GM19238 (cell line): Measurements from ENCODE around the gene PIK3C2B.

Source experiments
- DNase-seq: peaks from one replicate; pipeline ENCODE4 v3.0.0; 2011; ENCODE audit warnings: low spot score; ENCODE audit not compliant: insufficient read length

PIK3C2B gene

DNA sequence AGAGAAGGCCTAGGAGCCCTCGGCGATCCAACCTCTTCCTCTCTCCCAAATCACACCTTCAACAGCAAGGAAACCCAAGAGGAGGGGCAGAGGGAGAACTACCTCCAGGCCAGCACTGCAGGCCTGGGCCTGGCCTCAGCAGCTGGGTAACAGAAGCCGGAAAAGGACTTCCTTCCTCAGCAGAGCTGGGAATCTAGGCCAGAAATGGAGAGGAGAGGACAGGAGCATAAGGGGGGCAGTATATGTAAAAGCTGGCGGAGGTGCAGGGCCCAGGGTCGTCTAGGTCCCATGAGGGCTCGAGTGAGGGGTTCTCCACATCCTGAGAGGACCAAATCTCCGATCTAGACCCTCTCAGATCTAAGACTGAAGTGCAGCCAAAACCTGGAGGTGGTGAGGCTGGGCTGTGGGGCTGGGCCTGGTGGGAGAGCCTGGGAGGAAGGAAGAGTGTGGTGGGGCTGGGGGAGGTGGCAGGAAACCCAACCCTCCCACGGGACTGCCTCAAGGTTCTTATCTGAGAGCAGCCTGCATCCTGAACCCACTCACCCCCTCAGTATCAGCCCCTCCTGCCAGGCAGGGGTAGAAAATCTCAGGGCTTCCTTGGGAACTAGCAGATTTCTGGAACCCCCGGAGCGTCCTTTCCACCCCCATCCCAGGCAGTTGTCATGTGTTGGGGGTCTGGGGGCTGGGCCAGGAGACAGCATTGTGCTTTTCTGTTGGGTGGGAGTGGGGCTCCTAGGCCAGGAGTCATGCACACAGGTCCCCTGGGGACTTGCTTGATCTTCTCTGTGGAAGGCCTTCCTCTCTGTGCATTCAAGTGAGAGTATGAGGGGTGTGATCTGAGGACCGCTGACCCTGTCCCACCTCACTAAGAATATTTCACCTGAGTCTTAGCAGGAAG, 33.0 kb downstream of the PIK3C2B start:
- peak; percentile 56 for DNase-seq

DNA sequence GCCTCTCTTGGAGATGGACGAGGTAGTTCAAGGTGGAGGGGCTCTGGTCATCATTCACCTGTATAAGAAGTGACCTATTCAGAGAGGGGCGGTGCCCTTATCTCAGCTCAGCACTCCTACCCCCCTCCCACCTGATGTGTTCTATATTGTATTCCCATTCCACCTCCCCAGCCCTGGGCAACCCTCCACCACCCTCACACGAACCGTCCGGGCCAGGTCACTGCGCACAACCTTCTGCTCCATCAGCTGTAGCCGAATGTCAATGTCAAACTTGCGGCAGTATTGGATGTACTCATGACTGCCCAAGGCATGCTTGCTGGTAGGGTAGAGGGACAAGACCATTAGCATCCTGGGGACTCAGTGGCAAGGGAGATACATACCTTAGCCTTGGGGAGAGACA, 34.3 kb downstream of the PIK3C2B start:
- no peak for DNase-seq

DNA sequence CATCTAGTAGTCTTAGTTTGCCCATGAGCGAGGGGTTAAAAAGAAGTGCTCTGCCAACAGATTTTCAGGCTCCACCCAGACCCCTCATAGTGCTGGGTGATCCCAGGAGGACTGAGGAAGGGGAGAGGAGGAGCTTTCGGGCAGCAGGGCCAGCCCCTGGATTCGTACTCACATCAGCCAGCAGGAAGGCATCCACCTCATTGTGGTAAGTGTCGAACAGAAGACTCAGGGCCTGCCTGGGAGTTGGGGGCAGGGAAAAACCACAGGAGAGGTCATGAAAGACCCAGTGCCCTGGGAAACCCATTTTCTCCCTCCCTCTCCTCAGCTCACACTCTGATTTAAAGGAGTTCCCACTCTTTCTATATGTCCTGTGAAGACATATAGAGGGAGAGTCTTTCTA, 34.9 kb downstream of the PIK3C2B start:
- DNase-seq = no peak

DNA sequence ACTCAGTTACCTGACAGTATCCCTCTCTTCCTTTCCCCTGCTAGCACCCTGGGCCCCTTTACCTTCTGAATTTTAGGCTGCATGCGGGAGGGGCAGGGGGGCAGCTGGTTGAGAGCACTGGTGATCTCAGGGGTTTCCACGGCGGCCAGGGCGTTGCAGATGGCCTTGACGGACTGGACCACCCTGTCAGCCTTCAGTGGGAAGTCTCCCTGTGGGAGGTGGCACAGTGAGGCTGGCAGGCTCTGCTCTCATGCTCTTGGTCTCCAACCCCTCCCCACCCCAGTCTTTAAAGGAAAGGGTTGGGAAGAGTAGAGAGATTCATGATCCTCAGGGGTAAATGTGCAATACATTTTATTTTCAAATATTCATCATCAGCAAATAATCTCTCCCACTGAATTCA, 36.9 kb downstream of the PIK3C2B start:
- no peak for DNase-seq

GRCh38 chr1:204456826-204457442, 37.7 kb downstream of the PIK3C2B start:
- no peak for DNase-seq

GRCh38 chr1:204455831-204456145, 38.8 kb downstream of the PIK3C2B start:
- no peak for DNase-seq

DNA sequence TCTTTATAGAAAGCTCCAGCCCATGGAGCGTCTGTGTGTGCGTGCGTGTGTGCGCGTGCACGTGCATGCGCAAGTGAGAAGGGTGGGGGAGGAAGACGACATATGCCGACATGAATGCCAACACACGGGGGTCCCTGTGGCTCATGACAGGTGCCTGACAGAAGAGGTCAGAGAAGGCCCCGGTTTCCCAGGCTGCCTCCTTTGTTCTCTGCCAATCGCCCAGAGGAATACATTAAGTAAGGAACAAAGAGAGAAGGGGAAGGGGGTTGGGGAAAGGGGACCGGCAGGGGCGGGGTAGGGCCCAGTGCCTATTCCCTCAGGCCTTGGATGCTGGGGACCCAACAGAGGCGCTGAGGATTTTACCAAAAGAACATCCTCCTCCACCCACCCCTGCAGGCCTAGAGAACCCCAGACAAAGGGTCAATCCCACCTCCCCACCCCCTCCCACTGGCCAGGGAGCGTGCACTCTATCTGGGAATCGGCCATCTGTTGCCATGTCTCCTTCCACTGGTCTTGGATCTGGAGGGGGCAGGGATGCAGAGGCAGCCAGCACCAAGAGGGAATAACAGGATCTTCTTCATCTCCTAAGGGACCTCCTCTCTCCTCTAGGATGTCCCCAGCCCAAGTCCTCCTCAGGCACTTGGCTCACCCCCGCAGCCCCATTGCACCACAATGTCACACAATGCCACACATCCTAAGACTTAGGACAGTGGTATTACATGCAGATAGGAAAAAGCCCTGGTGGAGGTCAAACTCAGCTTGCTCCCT, 39.4 kb downstream of the PIK3C2B start:
- DNase-seq = no peak

DNA sequence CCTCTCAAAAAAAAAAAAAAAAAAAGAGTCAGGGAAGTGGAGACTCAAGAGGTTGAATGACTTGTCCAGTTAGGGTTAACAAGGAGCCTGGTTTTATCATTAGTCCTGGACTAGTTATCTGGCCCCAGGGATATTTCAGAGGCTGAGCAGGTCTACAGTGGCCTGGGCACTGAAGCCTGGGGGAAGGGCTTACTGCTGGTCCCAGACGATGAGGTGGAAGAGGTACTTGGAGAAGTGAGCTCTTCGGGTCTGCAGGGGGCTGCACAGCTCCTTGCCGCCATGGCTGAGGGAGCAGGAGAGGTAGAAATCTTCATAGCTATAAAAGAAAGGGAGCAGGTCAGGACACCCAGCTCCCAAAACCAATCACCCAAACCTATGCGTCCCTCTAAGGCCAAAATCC, 40.1 kb downstream of the PIK3C2B start:
- no peak for DNase-seq

- DNase-seq = peak; percentile 71
Measured at GRCh38 chr1:204453141-204453772, 41.3 kb downstream of the PIK3C2B start.

GRCh38 chr1:204451352-204452124, 43.1 kb downstream of the PIK3C2B start:
- DNase-seq = no peak

DNA sequence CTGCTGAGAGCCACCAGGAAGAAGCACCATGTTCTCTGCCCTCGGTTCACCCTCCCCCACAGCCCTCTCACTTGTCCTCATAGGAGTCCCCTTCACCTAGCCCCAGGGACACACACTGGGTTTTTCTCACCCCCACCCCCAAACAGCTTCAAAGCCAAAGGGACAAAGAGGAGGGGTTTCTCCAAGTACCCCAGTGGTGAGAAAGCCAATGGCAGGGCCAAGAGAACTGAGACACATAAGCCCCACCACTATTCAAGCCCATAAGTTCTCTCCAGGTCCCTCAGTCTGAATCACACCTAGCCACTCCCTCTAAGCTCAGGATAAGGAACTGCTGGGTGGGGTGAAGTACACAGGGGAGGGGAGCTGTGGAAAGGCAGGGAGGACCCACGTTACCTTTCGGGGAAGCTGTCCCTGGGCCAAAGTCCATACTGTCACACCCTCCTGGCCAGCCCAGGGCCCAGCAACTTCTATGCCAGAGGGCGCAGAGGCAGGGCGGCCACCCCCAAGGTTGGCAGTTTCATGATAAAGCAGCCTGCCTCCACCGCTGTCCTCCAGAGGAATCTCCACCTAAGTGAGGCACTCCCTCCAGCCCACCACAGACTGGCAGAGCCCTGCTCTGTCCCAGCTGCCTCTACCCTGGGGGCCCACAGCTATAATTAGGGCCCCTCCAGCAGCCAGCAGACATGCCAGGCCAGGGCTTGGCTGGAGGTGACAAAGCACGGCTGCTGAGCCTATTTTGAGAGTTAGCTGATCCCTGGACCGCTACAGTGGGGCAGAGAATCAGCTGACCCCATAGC, 43.9 kb downstream of the PIK3C2B start:
- DNase-seq = no peak

GRCh38 chr1:204449678-204450280, 44.8 kb downstream of the PIK3C2B start:
- DNase-seq = no peak

DNA sequence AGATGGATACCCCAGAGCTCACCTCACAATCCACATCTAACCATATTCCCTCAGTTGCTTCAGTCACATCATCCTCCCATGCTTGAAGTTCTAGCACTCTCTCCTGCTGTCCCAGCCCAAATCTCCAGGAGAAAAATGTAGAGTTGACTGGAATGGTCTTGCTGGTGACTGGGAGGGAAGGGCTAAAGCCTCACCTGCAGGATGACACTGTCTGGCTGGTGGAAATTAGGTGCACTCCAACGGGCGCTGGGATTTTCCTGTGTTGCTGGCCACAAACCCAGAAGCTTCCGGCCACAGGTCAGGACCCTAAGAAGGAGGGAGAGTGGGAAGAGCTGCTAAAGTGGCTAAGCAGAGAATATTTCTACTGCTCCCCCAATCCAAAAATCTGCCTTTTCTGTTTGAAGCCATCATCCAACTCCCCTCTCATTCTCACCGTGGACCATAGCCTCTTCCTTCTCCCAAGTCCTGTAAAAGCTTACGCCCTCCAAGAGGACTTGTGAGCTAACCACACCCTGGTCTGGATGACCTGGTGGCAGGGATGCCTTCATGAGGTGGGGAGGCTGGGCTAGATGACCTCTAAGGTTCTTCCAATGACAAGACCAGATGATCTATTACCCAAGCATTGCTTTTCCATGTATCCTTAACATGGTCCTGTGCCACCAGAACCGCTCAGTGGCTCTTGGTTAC, 45.5 kb downstream of the PIK3C2B start:
- DNase-seq = no peak

- no peak for DNase-seq
Measured at GRCh38 chr1:204448344-204448964, 46.2 kb downstream of the PIK3C2B start.

GRCh38 chr1:204447736-204448135, 46.9 kb downstream of the PIK3C2B start:
- DNase-seq = no peak

DNA sequence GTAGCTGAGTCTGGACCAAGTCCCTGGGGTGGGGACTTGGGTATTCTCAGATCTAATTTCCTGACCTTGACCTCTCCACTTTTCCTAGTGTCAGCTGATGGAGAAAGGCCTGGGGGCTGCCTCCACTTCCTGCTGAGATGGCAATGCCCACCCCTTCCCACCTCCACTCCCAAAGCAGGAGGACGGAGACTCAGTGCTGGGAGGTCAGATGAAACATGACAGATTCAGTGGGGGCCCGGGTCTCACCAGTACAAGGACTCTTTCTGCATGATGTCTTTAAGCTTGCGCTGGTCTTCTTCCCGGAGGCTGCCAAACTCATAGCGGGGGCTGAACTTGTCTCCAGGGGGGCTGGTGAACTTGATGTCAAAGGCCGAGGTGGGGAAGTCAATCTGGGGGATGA, 47.4 kb downstream of the PIK3C2B start:
- no peak for DNase-seq

DNA sequence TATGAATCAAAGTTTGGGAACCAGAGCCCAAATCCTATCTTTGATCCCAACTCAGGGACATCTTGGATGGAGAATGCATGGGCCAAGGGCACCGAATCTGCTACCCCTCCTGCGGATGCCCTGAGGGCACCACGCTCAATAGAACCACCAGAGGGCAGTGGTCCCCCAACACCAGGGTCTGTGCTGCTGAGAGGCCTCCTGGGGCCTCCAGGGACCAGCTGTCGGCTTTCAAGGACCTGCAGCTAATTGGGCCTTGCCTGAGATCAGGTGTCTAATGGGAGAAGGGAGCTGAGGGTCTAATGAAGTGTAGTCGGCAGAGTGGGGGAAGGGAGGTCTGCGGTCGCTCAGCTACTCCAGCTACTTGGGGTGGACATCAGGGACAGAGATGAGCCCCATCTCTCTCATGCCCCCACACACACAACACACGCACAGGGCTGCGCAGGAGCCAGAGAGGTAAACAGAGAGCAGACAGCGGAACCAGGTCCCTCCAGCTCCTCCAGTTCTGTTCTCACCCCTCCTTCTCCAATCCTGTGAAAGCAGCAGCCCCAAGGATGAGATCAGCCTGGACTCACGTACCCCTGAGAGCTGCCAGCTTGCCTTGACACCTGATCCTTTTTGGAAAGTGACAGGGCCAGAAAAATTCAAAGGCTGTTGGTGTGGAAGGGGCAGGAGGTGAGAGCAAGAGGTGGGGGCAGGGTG, 48.0 kb downstream of the PIK3C2B start:
- peak; percentile 87 for DNase-seq

DNA sequence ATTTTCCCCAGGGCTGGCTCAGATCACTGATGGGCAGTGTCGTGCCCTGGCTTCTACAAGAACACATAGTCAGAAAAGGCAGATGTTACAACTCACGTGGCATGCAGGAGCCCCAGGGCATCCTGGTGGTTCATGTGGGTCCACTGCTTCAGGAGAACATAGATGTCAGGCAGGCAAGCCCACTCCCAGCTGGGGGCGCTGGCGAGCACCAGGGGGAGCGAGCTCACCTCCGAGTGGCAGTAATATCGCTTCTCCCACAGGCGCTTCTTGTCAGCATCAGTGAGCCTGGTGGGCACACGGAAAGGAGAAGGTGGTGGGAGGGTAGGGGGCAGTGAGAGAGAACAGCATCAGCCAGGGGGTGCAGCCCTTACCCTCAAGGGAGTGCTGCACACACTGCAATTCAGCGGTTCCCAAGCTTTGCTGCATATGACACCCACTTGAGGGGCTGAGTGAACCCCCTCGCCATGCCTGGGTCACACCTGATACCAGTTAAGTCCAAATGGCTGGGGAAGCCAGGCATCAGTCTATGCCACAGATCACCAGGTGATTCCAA, 48.7 kb downstream of the PIK3C2B start:
- no peak for DNase-seq
